Spleen (tissue), 7 donors: ENCODE measurements around the gene ESM1.

Experiments
- POLR2AphosphoS5 ChIP-seq, 3 donors: sonication (generic); formaldehyde crosslinking; IDR thresholded peaks; one replicate each; pipeline ENCODE4 v1.5.1; 2017; ENCODE audit warnings: antibody characterized with exemption in 3 of 3
- TF ChIP-seq, protein P1 (sequence below), 11 experiments: fragments of 200-600 bp in 7 of 11; fragments of 450-650 bp in 4 of 11; sonication (generic) in 4 of 11; IDR thresholded peaks in 8 of 11; conservative IDR thresholded peaks in 3 of 11; 1 replicate in 7 of 11; 2 replicates in 4 of 11; pipeline versions ENCODE4 v1.4.0 to v1.8.0; 2016 to 2021; ENCODE audit warnings: antibody characterized with exemption in 11 of 11, inconsistent platforms in 4 of 11, mild to moderate bottlenecking in 1 of 11
- donor health status: DM: no; HTN: no; CAD: no; lungs with moderate emphysema.
- donor health status: DM: no; HTN: no; CAD: no.
- donor health status: DM: no; HTN: no; CAD: no.

DNA sequence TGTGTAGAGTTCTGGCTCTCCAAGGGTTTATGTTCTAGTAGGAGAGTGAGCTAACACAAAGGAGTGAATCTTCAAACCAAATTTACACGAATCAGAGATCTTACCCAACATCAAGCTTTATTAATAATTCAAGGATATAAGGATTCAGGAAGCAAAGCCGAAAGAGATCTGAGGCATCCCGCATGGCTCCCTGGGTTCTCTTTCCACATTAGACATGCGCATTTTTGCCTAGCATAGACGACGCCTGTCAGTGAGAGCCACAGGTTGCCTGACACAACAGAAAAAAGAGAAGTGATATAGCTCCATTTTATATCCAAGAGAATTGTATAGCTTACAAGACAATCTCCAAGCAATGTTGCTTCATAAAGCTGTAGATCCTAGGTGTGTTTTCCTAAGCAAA lies 52.6 kb downstream of the ESM1 start:
- TF ChIP-seq, protein P1, sequence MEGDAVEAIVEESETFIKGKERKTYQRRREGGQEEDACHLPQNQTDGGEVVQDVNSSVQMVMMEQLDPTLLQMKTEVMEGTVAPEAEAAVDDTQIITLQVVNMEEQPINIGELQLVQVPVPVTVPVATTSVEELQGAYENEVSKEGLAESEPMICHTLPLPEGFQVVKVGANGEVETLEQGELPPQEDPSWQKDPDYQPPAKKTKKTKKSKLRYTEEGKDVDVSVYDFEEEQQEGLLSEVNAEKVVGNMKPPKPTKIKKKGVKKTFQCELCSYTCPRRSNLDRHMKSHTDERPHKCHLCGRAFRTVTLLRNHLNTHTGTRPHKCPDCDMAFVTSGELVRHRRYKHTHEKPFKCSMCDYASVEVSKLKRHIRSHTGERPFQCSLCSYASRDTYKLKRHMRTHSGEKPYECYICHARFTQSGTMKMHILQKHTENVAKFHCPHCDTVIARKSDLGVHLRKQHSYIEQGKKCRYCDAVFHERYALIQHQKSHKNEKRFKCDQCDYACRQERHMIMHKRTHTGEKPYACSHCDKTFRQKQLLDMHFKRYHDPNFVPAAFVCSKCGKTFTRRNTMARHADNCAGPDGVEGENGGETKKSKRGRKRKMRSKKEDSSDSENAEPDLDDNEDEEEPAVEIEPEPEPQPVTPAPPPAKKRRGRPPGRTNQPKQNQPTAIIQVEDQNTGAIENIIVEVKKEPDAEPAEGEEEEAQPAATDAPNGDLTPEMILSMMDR (IDR thresholded peaks at IDR 0.05 in 8 of 11, conservative IDR thresholded peaks at IDR 0.05 in 3 of 11) = no peak
- no peak for TF ChIP-seq POLR2AphosphoS5 (IDR thresholded peaks at IDR 0.05)
